OCI-LY3 (cell line): ENCODE data around the gene ITPKC.

Experiments
- H2AFZ ChIP-seq: fragments of 200-600, 300-600 bp; shearing (Covaris generic); 2 replicates; pipeline ENCODE4 v1.6.0; 2014; ENCODE audit warnings: antibody characterized with exemption, low read depth, low read length
- H3K27ac ChIP-seq: fragments of 200-600, 300-600 bp; sonication (generic); 2 replicates; pipeline ENCODE4 v1.5.1; 2014; ENCODE audit warnings: mild to moderate bottlenecking, low read length, moderate library complexity, mixed read lengths
- H3K27me3 ChIP-seq: fragments of 200-600, 300-600 bp; sonication (generic); 2 replicates; pipeline ENCODE4 v1.6.1; 2014; ENCODE audit warnings: low read depth, low read length, mixed read lengths
- H3K36me3 ChIP-seq: fragments of 200-600, 300-600 bp; sonication (generic); replicated peaks from 2 replicates; pipeline ENCODE3; 2014; ENCODE audit warnings: low read depth, low read length, mixed read lengths
- H3K4me1 ChIP-seq: fragments of 300-600, 200-600 bp; sonication (generic); 2 replicates; pipeline ENCODE4 v1.6.1; 2014; ENCODE audit warnings: low read length, mixed read lengths
- H3K4me2 ChIP-seq: fragments of 200-600, 300-600 bp; sonication (generic); 2 replicates; pipeline ENCODE4 v1.6.1; 2014; ENCODE audit warnings: low read length, mixed read lengths
- H3K4me3 ChIP-seq: fragments of 300-600, 200-600 bp; sonication (generic); 2 replicates; pipeline ENCODE4 v1.5.1; 2014; ENCODE audit warnings: antibody characterized with exemption, mild to moderate bottlenecking, low read length, moderate library complexity
- H3K79me2 ChIP-seq: fragments of 300-600, 200-600 bp; shearing (Covaris generic); 2 replicates; pipeline ENCODE4 v1.6.1; 2014; ENCODE audit warnings: mild to moderate bottlenecking, low read length, mixed read lengths
- H3K9ac ChIP-seq: fragments of 300-600, 200-600 bp; shearing (Covaris generic); 2 replicates; pipeline ENCODE4 v1.6.0; 2014; ENCODE audit warnings: mild to moderate bottlenecking, low read length, moderate library complexity
- H3K9me3 ChIP-seq: fragments of 200-600, 300-600 bp; shearing (Covaris generic); 2 replicates; pipeline ENCODE4 v1.6.1; 2014; ENCODE audit warnings: low read length, mixed read lengths; ENCODE audit not compliant: insufficient read depth
- H4K20me1 ChIP-seq: fragments of 200-600, 300-600 bp; sonication (generic); 2 replicates; pipeline ENCODE4 v1.6.1; 2016; ENCODE audit warnings: low read length, mixed read lengths; ENCODE audit not compliant: insufficient read depth
- CTCF ChIP-seq: fragments of 200-600, 300-600 bp; sonication (generic); IDR thresholded peaks from 2 replicates; pipeline ENCODE4 v1.5.1; 2014; ENCODE audit warnings: antibody characterized with exemption, low read length, low read depth
- EZH2phosphoT487 ChIP-seq: fragments of 200-600 bp; shearing (Covaris generic); IDR thresholded peaks from 2 replicates; pipeline ENCODE4 v1.6.1; 2018; ENCODE audit warnings: antibody characterized with exemption, mixed run types, low read depth

Gene ITPKC

GRCh38 chr19:40690050-40690692 is 26.7 kb upstream of the ITPKC start, which contains the start of gene NUMBL:
TSS of gene NUMBL (minus strand) at chr19:40690651. CDS start at chr19:40690483, 168 bp downstream.
- Histone ChIP-seq H3K4me1 (peaks cover 15% of the 10 kb centered on the region), H3K27ac (peak within 1 kb of the TSS; percentile 28), H3K4me3 (peak within 1 kb of the TSS; percentile 89), H3K27me3 (no peaks in the 10 kb centered on the region), H2AFZ (peak within 1 kb of the TSS; percentile 85), H3K36me3 (peaks cover 6% of the 10 kb centered on the region), H3K4me2 (peak within 1 kb of the TSS; percentile 98), H3K79me2 (no peaks in the 10 kb centered on the region), H3K9me3 (no peaks in the 10 kb centered on the region), H3K9ac (peak within 1 kb of the TSS; percentile 77), H4K20me1 (no peaks in the 10 kb centered on the region)
- TF ChIP-seq CTCF = no peak
- TF ChIP-seq EZH2phosphoT487 = no peak

- no peaks in the 10 kb centered on the region for H3K79me2 ChIP-seq
- TF ChIP-seq EZH2phosphoT487 (no peak), CTCF (no peak)
- H3K4me1 ChIP-seq = peaks cover 15% of the 10 kb centered on the region
- H3K9ac ChIP-seq = peak overlapping the region; percentile 77
- H3K27me3 ChIP-seq = no peaks in the 10 kb centered on the region
- peak overlapping the region; percentile 85 for H2AFZ ChIP-seq
- H3K27ac ChIP-seq = peak overlapping the region; percentile 28
- H3K36me3 ChIP-seq = peaks cover under 1% of the 10 kb centered on the region
- no peaks in the 10 kb centered on the region for H3K9me3 ChIP-seq
- peak overlapping the region; percentile 89 for H3K4me3 ChIP-seq
- H4K20me1 ChIP-seq = no peaks in the 10 kb centered on the region
- peak overlapping the region; percentile 98 for H3K4me2 ChIP-seq
These were observed 26.1 kb upstream of the ITPKC start for GRCh38 chr19:40690693-40691420.

GRCh38 chr19:40691421-40692211 is 25.3 kb upstream of the ITPKC start:
- H3K4me2 ChIP-seq = peak overlapping the region; percentile 98
- H3K4me3 ChIP-seq = peak overlapping the region; percentile 89

More at GRCh38 chr19:40691421-40692211, 25.3 kb upstream of the ITPKC start:
- no peaks in the 10 kb centered on the region for H3K27me3 ChIP-seq
- no peak overlapping the region for H3K27ac ChIP-seq
- H3K9me3 ChIP-seq = no peaks in the 10 kb centered on the region
- H3K36me3 ChIP-seq = no peaks in the 10 kb centered on the region
- H3K4me1 ChIP-seq = peaks cover 15% of the 10 kb centered on the region
- no peaks in the 10 kb centered on the region for H4K20me1 ChIP-seq
- H2AFZ ChIP-seq = no peak overlapping the region
- peak overlapping the region; percentile 77 for H3K9ac ChIP-seq
- TF ChIP-seq EZH2phosphoT487 (no peak), CTCF (no peak)
- H3K79me2 ChIP-seq = no peaks in the 10 kb centered on the region
